ENCODE measurements around the gene LRRC8E. TPM values are rescaled to one million over a fixed set of nuclear protein-coding genes. Genes with fewer than 3 reads are reported as not detected.

Gene LRRC8E
- polyA plus RNA-seq, 1 donor (not counting 4 experiments of a cell fraction or from before 2014, with no cell fraction given), result 13.5 TPM

DNA sequence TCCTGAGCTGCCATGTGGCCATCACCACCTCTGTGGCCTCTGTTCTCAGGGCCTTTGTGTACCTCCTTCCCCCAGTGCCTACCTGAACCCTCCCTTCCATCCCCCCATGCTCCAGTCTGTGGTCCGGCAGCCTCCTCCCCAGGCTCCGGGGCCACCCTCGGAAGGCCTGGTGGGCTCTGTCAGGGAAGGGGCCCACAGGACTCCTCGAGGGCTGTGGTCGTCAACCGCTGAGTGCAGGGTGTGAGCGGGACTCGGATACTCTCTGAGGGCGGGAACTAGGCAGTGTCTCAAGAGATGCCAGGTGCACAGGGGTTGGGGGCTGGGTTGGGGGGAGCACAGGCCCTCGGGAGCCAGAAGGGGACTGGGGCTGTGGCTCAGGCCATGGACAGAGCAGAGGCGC, 19.2 kb downstream of the LRRC8E start:
- Histone ChIP-seq H3K79me2 (ENCODE audit: control insufficient read depth, insufficient read depth, low read length) (peaks cover 44% of the 10 kb centered on the region), H3K27ac (ENCODE audit: control insufficient read depth, insufficient read depth, low read length) (no peak overlapping the region), H3K4me1 (ENCODE audit: control insufficient read depth, extremely low read depth, insufficient read depth, low read length) (peaks cover 27% of the 10 kb centered on the region), H3K4me3 (ENCODE audit: control insufficient read depth in 2 of 3, extremely low read depth in 1 of 3, insufficient read depth in 2 of 3, low read depth in 1 of 3, low read length in 3 of 3) (no peak overlapping the region), H3K4me2 (ENCODE audit: control insufficient read depth, extremely low read depth, insufficient read depth, low read depth, low read length) (no peak overlapping the region), H3K9me3 (ENCODE audit: control insufficient read depth, low read depth, low read length) (no peaks in the 10 kb centered on the region), H4K20me1 (ENCODE audit: control insufficient read depth, extremely low read depth, insufficient read depth, low read length) (peaks cover 5% of the 10 kb centered on the region), H3K9me1 (ENCODE audit: control insufficient read depth, extremely low read depth, insufficient read depth, low read length) (peaks cover 3% of the 10 kb centered on the region), H3K27me3 (ENCODE audit: control insufficient read depth, extremely low read depth, insufficient read depth, low read length) (no peaks in the 10 kb centered on the region), H3K9ac (ENCODE audit: control insufficient read depth, extremely low read depth, insufficient read depth, low read length) (no peak overlapping the region), H2AFZ (ENCODE audit: control insufficient read depth, low read length) (no peak overlapping the region), H3K36me3 (ENCODE audit: control insufficient read depth in 2 of 2, extremely low read depth in 1 of 2, insufficient read depth in 2 of 2, low read length in 2 of 2) (peaks cover 4 to 8% of the 10 kb centered on the region in 2 experiments)
- FAIRE-seq (no peak), DNase-seq (ENCODE audit: low read depth, low spot score) (no peak)
- dilution Hi-C loops (cut with MboI; ENCODE audit: extremely low pct_ligation_motif_present, low sequenced_read_pairs), result no loop called here
- TF ChIP-seq, protein P1, sequence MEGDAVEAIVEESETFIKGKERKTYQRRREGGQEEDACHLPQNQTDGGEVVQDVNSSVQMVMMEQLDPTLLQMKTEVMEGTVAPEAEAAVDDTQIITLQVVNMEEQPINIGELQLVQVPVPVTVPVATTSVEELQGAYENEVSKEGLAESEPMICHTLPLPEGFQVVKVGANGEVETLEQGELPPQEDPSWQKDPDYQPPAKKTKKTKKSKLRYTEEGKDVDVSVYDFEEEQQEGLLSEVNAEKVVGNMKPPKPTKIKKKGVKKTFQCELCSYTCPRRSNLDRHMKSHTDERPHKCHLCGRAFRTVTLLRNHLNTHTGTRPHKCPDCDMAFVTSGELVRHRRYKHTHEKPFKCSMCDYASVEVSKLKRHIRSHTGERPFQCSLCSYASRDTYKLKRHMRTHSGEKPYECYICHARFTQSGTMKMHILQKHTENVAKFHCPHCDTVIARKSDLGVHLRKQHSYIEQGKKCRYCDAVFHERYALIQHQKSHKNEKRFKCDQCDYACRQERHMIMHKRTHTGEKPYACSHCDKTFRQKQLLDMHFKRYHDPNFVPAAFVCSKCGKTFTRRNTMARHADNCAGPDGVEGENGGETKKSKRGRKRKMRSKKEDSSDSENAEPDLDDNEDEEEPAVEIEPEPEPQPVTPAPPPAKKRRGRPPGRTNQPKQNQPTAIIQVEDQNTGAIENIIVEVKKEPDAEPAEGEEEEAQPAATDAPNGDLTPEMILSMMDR (optimal IDR thresholded peaks at IDR 0.05 in 1 of 3, IDR thresholded peaks at IDR 0.05 in 1 of 3, conservative IDR thresholded peaks at IDR 0.05 in 1 of 3; ENCODE audit: extremely low read depth in 1 of 3, insufficient read depth in 2 of 3, low read length in 3 of 3), result no peak
- TF ChIP-seq EZH2 (IDR thresholded peaks at IDR 0.05; ENCODE audit: low read length), result no peak

DNA sequence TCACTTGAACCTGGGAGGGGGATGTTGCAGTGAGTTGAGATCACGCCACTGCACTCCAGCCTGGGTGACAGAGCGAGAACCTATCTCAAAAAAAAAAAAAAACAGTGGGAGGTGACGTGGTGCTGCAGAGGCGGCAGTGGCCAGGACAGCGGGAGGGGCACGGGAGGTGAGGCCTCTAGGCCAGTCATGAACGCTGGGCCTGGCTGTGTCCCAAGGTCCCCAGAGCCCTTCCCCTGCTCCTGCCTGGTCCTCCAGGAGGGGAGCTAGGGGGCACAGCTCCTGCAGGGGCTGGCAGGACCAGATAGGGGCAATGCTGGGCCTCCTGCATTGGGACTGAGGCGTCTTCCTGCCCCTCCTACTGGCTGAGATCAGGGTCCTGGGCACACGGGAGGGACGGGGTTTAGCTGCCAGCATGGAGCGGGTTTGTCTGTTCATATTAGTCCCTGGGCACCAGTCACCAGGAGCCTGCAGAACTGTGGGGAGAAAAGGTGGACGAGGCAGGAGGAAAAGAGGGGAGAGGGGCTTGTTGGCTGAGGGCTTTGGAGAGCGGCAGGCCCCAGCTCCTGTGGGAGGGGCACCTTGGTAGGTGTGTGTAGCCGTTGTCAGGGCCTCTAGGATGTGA, 19.9 kb downstream of the LRRC8E start:
- no peak overlapping the region for H3K4me2 ChIP-seq (ENCODE audit: control insufficient read depth, extremely low read depth, insufficient read depth, low read depth, low read length)
- dilution Hi-C loops (cut with MboI; ENCODE audit: extremely low pct_ligation_motif_present, low sequenced_read_pairs), result no loop called here
- H3K36me3 ChIP-seq (ENCODE audit: control insufficient read depth in 2 of 2, extremely low read depth in 1 of 2, insufficient read depth in 2 of 2, low read length in 2 of 2), result peaks cover 7 to 11% of the 10 kb centered on the region in 2 experiments
- H3K9ac ChIP-seq (ENCODE audit: control insufficient read depth, extremely low read depth, insufficient read depth, low read length), result no peak overlapping the region
- no peaks in the 10 kb centered on the region for H3K9me3 ChIP-seq (ENCODE audit: control insufficient read depth, low read depth, low read length)
- H3K27me3 ChIP-seq (ENCODE audit: control insufficient read depth, extremely low read depth, insufficient read depth, low read length), result no peaks in the 10 kb centered on the region
- no peak overlapping the region for H3K4me3 ChIP-seq (ENCODE audit: control insufficient read depth in 2 of 3, extremely low read depth in 1 of 3, insufficient read depth in 2 of 3, low read depth in 1 of 3, low read length in 3 of 3)
- H3K79me2 ChIP-seq (ENCODE audit: control insufficient read depth, insufficient read depth, low read length), result peaks cover 39% of the 10 kb centered on the region
- DNase-seq (ENCODE audit: low read depth, low spot score) (no peak), FAIRE-seq (no peak)
- H4K20me1 ChIP-seq (ENCODE audit: control insufficient read depth, extremely low read depth, insufficient read depth, low read length), result peaks cover 5% of the 10 kb centered on the region
- no peak overlapping the region for H2AFZ ChIP-seq (ENCODE audit: control insufficient read depth, low read length)
- H3K4me1 ChIP-seq (ENCODE audit: control insufficient read depth, extremely low read depth, insufficient read depth, low read length), result peaks cover 22% of the 10 kb centered on the region
- peaks cover 3% of the 10 kb centered on the region for H3K9me1 ChIP-seq (ENCODE audit: control insufficient read depth, extremely low read depth, insufficient read depth, low read length)
- H3K27ac ChIP-seq (ENCODE audit: control insufficient read depth, insufficient read depth, low read length), result no peak overlapping the region
- no peak for TF ChIP-seq EZH2 (IDR thresholded peaks at IDR 0.05; ENCODE audit: low read length)
- TF ChIP-seq, protein P1 (optimal IDR thresholded peaks at IDR 0.05 in 1 of 3, IDR thresholded peaks at IDR 0.05 in 1 of 3, conservative IDR thresholded peaks at IDR 0.05 in 1 of 3; ENCODE audit: extremely low read depth in 1 of 3, insufficient read depth in 2 of 3, low read length in 3 of 3), result no peak

All from keratinocyte (primary cell).